Panc1 (cell line): ENCODE measurements around the gene ABCB7. TPM values are rescaled to one million over a fixed set of nuclear protein-coding genes. Genes with fewer than 3 reads are reported as not detected.
"Not testable (repeated sequence)": the region's sequence is repeated elsewhere in the genome, so short reads cannot be mapped to it uniquely, and the experiment has no call there.

Source experiments
- ATAC-seq: fragments of 200-7000 bp; cut with Tn5 transposase; 2 replicates; pipeline ENCODE4 v1.9.1; 2020; ENCODE audit warnings: mild to moderate bottlenecking, moderate library complexity
- Bru-seq: library from RNA; stranded (reverse); fragments of 400-500 nt; gene quantifications from one replicate; lab custom pipeline; 2021; lab: Mats Ljungman, UMichigan
- BruChase-seq, 2 experiments: library from RNA; stranded (reverse); fragments of 400-500 nt; gene quantifications; one replicate each; lab custom pipeline; 2021; lab: Mats Ljungman, UMichigan
- BruUV-seq: library from RNA; stranded (reverse); fragments of 400-500 nt; replicated peaks from 2 replicates; lab custom pipeline; 2021; lab: Mats Ljungman, UMichigan
- CTCF ChIA-PET: fragments of 300-600 bp; sonication (Branson Sonifier 250); formaldehyde crosslinking; loops from one replicate; lab custom pipeline; 2022; ENCODE audit warnings: antibody characterized with exemption; lab: Charles Lee
- POLR2A ChIA-PET: fragments of 300-600 bp; sonication (Branson Sonifier 250); formaldehyde crosslinking; loops from one replicate; lab custom pipeline; 2022; ENCODE audit warnings: antibody characterized with exemption; lab: Charles Lee
- DNase-seq: peaks from one replicate; pipeline ENCODE4 v3.0.0-alpha.2; 2010; ENCODE audit warnings: low read depth, low spot score
- H3K27ac ChIP-seq: 2 replicates; pipeline ENCODE4 v1.5.1; 2011; ENCODE audit warnings: mild to moderate bottlenecking, low read length, inconsistent platforms
- H3K27me3 ChIP-seq: fragments of 200-500 bp; sonication (Bioruptor generic); 2 replicates; pipeline ENCODE4 v1.6.0; 2014; ENCODE audit warnings: low read length, inconsistent platforms; ENCODE audit not compliant: control insufficient read depth, insufficient read depth
- H3K36me3 ChIP-seq: fragments of 200-500 bp; sonication (Bioruptor generic); 2 replicates; pipeline ENCODE4 v1.5.1; 2014; ENCODE audit warnings: inconsistent platforms, mild to moderate bottlenecking, low read length, moderate library complexity; ENCODE audit not compliant: control insufficient read depth, insufficient read depth
- H3K4me1 ChIP-seq: 2 replicates; pipeline ENCODE4 v1.5.1; 2011; ENCODE audit warnings: inconsistent platforms, mild to moderate bottlenecking, low read length, moderate library complexity; ENCODE audit not compliant: control insufficient read depth, insufficient read depth
- H3K4me3 ChIP-seq, 2 experiments: 2 replicates each; pipeline ENCODE4 v1.5.1; 2011 to 2012; ENCODE audit warnings: low read depth in 2 of 2, low read length in 2 of 2, mild to moderate bottlenecking in 2 of 2, inconsistent platforms in 1 of 2, moderate library complexity in 1 of 2
- H3K9me3 ChIP-seq: fragments of 200-500 bp; sonication (Bioruptor generic); 2 replicates; pipeline ENCODE4 v1.5.1; 2014; ENCODE audit warnings: low read depth, mild to moderate bottlenecking, inconsistent platforms, low read length, moderate library complexity; ENCODE audit not compliant: control insufficient read depth, insufficient read depth
- CTCF ChIP-seq: fragments of 450-650 bp; IDR thresholded peaks from 2 replicates; pipeline ENCODE4 v1.5.1; 2017; ENCODE audit warnings: mild to moderate bottlenecking
- POLR2AphosphoS5 ChIP-seq: IDR thresholded peaks from 2 replicates; pipeline ENCODE4 v1.6.1; 2012; ENCODE audit warnings: mild to moderate bottlenecking, low read depth, low read length, moderate library complexity
- REST ChIP-seq, 2 experiments: IDR thresholded peaks; 2 replicates each; pipeline ENCODE4 v1.6.1; 2011 to 2012; ENCODE audit warnings: low read depth in 2 of 2, control low read depth in 1 of 2, low read length in 1 of 2, mild to moderate bottlenecking in 1 of 2, moderate library complexity in 1 of 2; ENCODE audit not compliant: insufficient read depth in 1 of 2
- SIN3A ChIP-seq: IDR thresholded peaks from 2 replicates; pipeline ENCODE4 v1.6.1; 2012; ENCODE audit warnings: low read depth, mild to moderate bottlenecking, low read length, moderate library complexity, borderline replicate concordance; ENCODE audit not compliant: insufficient read depth
- TCF7L2 ChIP-seq: IDR thresholded peaks from 2 replicates; pipeline ENCODE4 v1.6.1; 2011; ENCODE audit warnings: mild to moderate bottlenecking, low read depth, low read length, inconsistent platforms
- in situ Hi-C: cut with HindIII; loops from 2 replicates; pipeline ENCODE4 v1.10.0; 2016; ENCODE audit warnings: low sequenced_read_pairs, low pct_unique_long_range_greater_than_20kb
- intact Hi-C: fragments of 100-400 bp; cut with micrococcal nuclease; formaldehyde crosslinking; loops from one replicate; pipeline ENCODE4 v1.10.0; 2022; ENCODE audit not compliant: unreplicated experiment
- long read RNA-seq: library from polyadenylated mRNA; unstranded; transcript quantifications from one replicate; pipeline ENCODE4 v2.0.0, GENCODE V29; 2021; ENCODE audit not compliant: unreplicated experiment
- polyA plus RNA-seq: library from polyadenylated mRNA; unstranded; fragments of >200 nt; gene quantifications from one replicate; pipeline ENCODE4 v1.2.1, GENCODE V29; 2012; ENCODE audit warnings: missing spikeins; ENCODE audit not compliant: insufficient read length
- total RNA-seq: library from RNA; stranded (reverse); gene quantifications from one replicate; pipeline ENCODE4 v1.2.1, GENCODE V29; 2021; ENCODE audit not compliant: unreplicated experiment

Gene ABCB7
- 30.7 TPM for total RNA-seq
- polyA plus RNA-seq = 19.0 TPM
- Bru-seq, nascent RNA = percentile 76 among the genes with signal in this experiment
- BruChase-seq, experiment 1, labeled RNA remaining after a 2-hour chase = percentile 69 among the genes with signal in this experiment
- percentile 65 among the genes with signal in this experiment for BruChase-seq, experiment 2, labeled RNA remaining after a 6-hour chase
- long read RNA-seq, full-length matches to known transcripts = 28 of 32 reads
- long read RNA-seq, partial matches to known transcripts = 2 of 32 reads
- long read RNA-seq, other reads (novel, unspliced or antisense) = 2 of 32 reads

- H3K27me3 ChIP-seq = no peaks in the 10 kb centered on the region
- ChIA-PET POLR2A (no interaction called here), CTCF (no interaction called here)
- peaks cover 3% of the 10 kb centered on the region; the same call in 1 of the 2 replicates for H3K4me1 ChIP-seq
- DNase-seq = peak; percentile 25
- ATAC-seq = peak; percentile 99
- H3K9me3 ChIP-seq = no peaks in the 10 kb centered on the region
- no peaks in the 10 kb centered on the region for H3K36me3 ChIP-seq
- H3K27ac ChIP-seq = peak within 1 kb of the TSS; percentile 82
- in situ Hi-C loops = no loop called here
- intact Hi-C loops = no loop called here
- TF ChIP-seq TCF7L2 (peak; percentile 68; the same call in 1 of the 2 replicates), SIN3A (no peak), REST (IDR thresholded peaks at IDR 0.05; ENCODE audit: insufficient read depth in 1 of 2, low read depth in 2 of 2, low read length in 1 of 2) (no peak), POLR2AphosphoS5 (peak; percentile 62), CTCF (0 out of 2 replicates have a peak, but pooled peaks have one; percentile 13)
- peak within 1 kb of the TSS; percentile 86 to 92 for H3K4me3 ChIP-seq
- no TSS peak for BruUV-seq
Observed at GRCh38 chrX:75155827-75156525, at the start of gene ABCB7. TSS of gene ABCB7 (minus strand) at chrX:75156283. CDS start at chrX:75156272, 11 bp downstream.

DNA sequence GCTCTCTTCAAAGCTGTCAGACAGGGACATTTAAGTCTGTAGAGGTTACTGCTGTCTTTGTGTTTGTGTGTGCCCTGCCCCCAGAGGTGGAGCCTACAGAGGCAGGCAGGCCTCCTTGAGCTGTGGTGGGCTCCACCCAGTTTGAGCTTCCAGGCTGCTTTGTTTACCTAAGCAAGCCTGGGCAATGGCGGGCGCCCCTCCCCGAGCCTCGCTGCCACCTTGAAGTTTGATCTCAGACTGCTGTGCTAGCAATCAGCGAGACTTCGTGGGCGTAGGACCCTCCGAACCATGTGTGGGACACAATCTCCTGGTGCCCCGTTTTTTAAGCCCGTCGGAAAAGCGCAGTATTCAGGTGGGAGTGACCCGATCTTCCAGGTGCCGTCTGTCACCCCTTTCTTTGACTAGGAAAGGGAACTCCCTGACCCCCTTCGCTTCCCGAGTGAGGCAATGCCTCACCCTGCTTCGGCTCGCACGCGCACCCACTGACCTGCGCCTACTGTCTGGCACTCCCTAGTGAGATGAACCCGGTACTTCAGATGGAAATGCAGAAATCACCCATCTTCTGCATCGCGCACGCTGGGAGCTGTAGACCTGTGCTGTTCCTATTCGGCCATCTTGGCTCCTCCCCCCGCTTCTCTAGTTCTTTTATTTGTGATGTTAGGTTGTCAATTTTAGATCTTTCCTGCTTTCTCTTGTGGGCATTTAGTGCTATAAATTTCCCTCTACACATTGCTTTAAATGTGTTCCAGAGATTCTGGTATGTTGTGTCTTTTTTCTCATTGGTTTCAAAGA, 32.5 kb upstream of the ABCB7 start:
- H3K4me3 ChIP-seq = peak overlapping the region; percentile 43 to 53
- in situ Hi-C loops, DNase-seq, H3K27ac ChIP-seq, H3K9me3 ChIP-seq, H3K27me3 ChIP-seq, H3K4me1 ChIP-seq, BruUV-seq, intact Hi-C loops, POLR2A ChIA-PET, CTCF ChIA-PET, H3K36me3 ChIP-seq, ATAC-seq: not testable (repeated sequence)
